Immature natural killer cell (primary cell): ENCODE results near the gene KRTAP6-2. TPM values are rescaled to one million over a fixed set of nuclear protein-coding genes. Genes with fewer than 3 reads are reported as not detected.

ENCODE experiments used
- DNase-seq, 3 donors: peaks; one replicate each; pipeline ENCODE4 v3.0.0; 2022; ENCODE audit warnings: mixed read lengths in 1 of 3
- H3K27ac Mint-ChIP-seq, 6 donors: one replicate each; pipeline ENCODE4 v1.8.0; 2020; ENCODE audit warnings: mixed read lengths in 6 of 6, mild to moderate bottlenecking in 5 of 6, inconsistent platforms in 4 of 6, moderate library complexity in 3 of 6
- H3K27me3 Mint-ChIP-seq, 3 donors: one replicate each; pipeline ENCODE4 v1.8.0; 2020 to 2021; ENCODE audit warnings: low read depth in 3 of 3, mild to moderate bottlenecking in 3 of 3, mixed read lengths in 3 of 3, moderate library complexity in 3 of 3, inconsistent platforms in 1 of 3
- H3K36me3 Mint-ChIP-seq, 3 donors: one replicate each; pipeline ENCODE4 v1.8.0; 2020; ENCODE audit warnings: mixed read lengths in 3 of 3, inconsistent platforms in 2 of 3, mild to moderate bottlenecking in 2 of 3
- H3K4me1 Mint-ChIP-seq, 2 donors: one replicate each; pipeline ENCODE4 v1.8.0; 2020; ENCODE audit warnings: inconsistent platforms in 2 of 2, mild to moderate bottlenecking in 2 of 2, mixed read lengths in 2 of 2, moderate library complexity in 1 of 2
- H3K4me3 Mint-ChIP-seq, 5 donors: one replicate each; pipeline ENCODE4 v1.8.0; 2020; ENCODE audit warnings: mild to moderate bottlenecking in 5 of 5, mixed read lengths in 5 of 5, inconsistent platforms in 3 of 5, moderate library complexity in 3 of 5
- H3K9me3 Mint-ChIP-seq, 6 donors: one replicate each; pipeline ENCODE4 v1.8.0; 2020; ENCODE audit warnings: mild to moderate bottlenecking in 6 of 6, mixed read lengths in 6 of 6, inconsistent platforms in 4 of 6, moderate library complexity in 3 of 6
- polyA plus RNA-seq, 3 donors: library from polyadenylated mRNA; unstranded; fragments of 300-500 nt; fragmentation: Illumina TruSeq; gene quantifications; one replicate each; pipeline ENCODE4 v1.2.3, GENCODE V29; 2021

KRTAP6-2 gene
- polyA plus RNA-seq, 3 donors from 2014 or later: not detected

DNA sequence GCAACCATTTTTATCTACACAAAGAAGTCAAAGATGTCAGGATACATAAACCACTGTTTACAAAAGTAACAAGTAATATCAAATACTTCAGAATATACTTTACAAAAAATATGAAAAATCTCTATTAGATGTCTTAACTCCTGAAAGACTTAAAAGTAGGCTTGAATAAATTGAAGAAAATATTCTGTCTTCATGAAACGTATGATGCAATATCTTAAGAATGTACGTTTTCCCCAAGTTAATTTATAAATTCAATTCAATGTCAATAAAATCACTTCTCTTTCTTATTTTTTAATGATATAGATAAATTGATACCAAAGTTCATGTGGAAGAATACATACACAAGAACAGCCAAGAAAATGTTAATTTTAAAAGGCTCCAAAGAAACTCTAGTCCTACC, 43.6 kb downstream of the KRTAP6-2 start:
- Mint-ChIP-seq H3K36me3 (peaks cover 0 to 4% (median 0%) of the 10 kb centered on the region in 3 donors), H3K4me3 (no peak overlapping the region), H3K4me1 (no peaks in the 10 kb centered on the region), H3K27me3 (peaks cover 1 to 5% (median 2%) of the 10 kb centered on the region in 3 donors), H3K27ac (no peak overlapping the region), H3K9me3 (peaks cover 12 to 39% (median 22%) of the 10 kb centered on the region in 6 donors)
- no peak for DNase-seq

GRCh38 chr21:30552782-30553181, 45.9 kb downstream of the KRTAP6-2 start:
- H3K36me3 Mint-ChIP-seq: peaks cover 0 to 4% (median 0%) of the 10 kb centered on the region in 3 donors
- no peak overlapping the region for H3K4me3 Mint-ChIP-seq
- H3K9me3 Mint-ChIP-seq: peaks cover 15 to 46% (median 25%) of the 10 kb centered on the region in 6 donors
- no peak for DNase-seq
- H3K27ac Mint-ChIP-seq: no peak overlapping the region
- H3K4me1 Mint-ChIP-seq: no peaks in the 10 kb centered on the region
- H3K27me3 Mint-ChIP-seq: peaks cover 0 to 5% (median 2%) of the 10 kb centered on the region in 3 donors

Other genes starting within 250 kb of the KRTAP6-2 start
- gene KRTAP13-2, start 226.6 kb downstream of the KRTAP6-2 start, polyA plus RNA-seq: not detected
- not detected for gene KRTAP13-1, start 202.9 kb downstream of the KRTAP6-2 start, polyA plus RNA-seq
- gene KRTAP13-3, start 173.0 kb downstream of the KRTAP6-2 start, polyA plus RNA-seq: not detected
- not detected for gene KRTAP13-4, start 168.7 kb downstream of the KRTAP6-2 start, polyA plus RNA-seq
- not detected for gene KRTAP15-1, start 158.6 kb downstream of the KRTAP6-2 start, polyA plus RNA-seq
- gene KRTAP19-1, start 118.5 kb downstream of the KRTAP6-2 start, polyA plus RNA-seq: not detected
- gene KRTAP19-2, start 111.5 kb downstream of the KRTAP6-2 start, polyA plus RNA-seq: not detected
- not detected for gene KRTAP19-3, start 106.9 kb downstream of the KRTAP6-2 start, polyA plus RNA-seq
- gene KRTAP19-4, start 101.7 kb downstream of the KRTAP6-2 start, polyA plus RNA-seq: not detected
- gene KRTAP19-5, start 96.8 kb downstream of the KRTAP6-2 start, polyA plus RNA-seq: not detected
- gene KRTAP19-6, start 57.0 kb downstream of the KRTAP6-2 start, polyA plus RNA-seq: not detected
- not detected for gene KRTAP19-7, start 37.6 kb downstream of the KRTAP6-2 start, polyA plus RNA-seq
- gene KRTAP22-2, start 8.5 kb downstream of the KRTAP6-2 start, polyA plus RNA-seq: not detected
- not detected for gene KRTAP6-3, start 6.5 kb downstream of the KRTAP6-2 start, polyA plus RNA-seq
- not detected for gene KRTAP22-1, start 2.2 kb upstream of the KRTAP6-2 start, polyA plus RNA-seq
- not detected for gene KRTAP6-1, start 15.0 kb upstream of the KRTAP6-2 start, polyA plus RNA-seq
- gene KRTAP20-1, start 17.5 kb upstream of the KRTAP6-2 start, polyA plus RNA-seq: not detected
- not detected for gene KRTAP20-4, start 21.7 kb upstream of the KRTAP6-2 start, polyA plus RNA-seq
- gene KRTAP20-2, start 36.3 kb upstream of the KRTAP6-2 start, polyA plus RNA-seq: not detected
- gene KRTAP20-3, start 44.0 kb upstream of the KRTAP6-2 start, polyA plus RNA-seq: not detected
- gene KRTAP21-3, start 119.9 kb upstream of the KRTAP6-2 start, polyA plus RNA-seq: not detected
- gene KRTAP21-2, start 148.4 kb upstream of the KRTAP6-2 start, polyA plus RNA-seq: not detected
- not detected for gene KRTAP21-1, start 156.5 kb upstream of the KRTAP6-2 start, polyA plus RNA-seq
- gene KRTAP8-1, start 214.4 kb upstream of the KRTAP6-2 start, polyA plus RNA-seq: not detected
- gene KRTAP7-1, start 230.9 kb upstream of the KRTAP6-2 start, polyA plus RNA-seq: not detected